ENCODE data around the gene FRAS1. TPM values are rescaled to one million over a fixed set of nuclear protein-coding genes. Genes with fewer than 3 reads are reported as not detected.
A peak's percentile ranks its signal among the peaks of the same experiment; 100 is the strongest.
"Not testable (repeated sequence)": the region's sequence is repeated elsewhere in the genome, so short reads cannot be mapped to it uniquely, and the experiment has no call there.

Gene FRAS1, protein sequence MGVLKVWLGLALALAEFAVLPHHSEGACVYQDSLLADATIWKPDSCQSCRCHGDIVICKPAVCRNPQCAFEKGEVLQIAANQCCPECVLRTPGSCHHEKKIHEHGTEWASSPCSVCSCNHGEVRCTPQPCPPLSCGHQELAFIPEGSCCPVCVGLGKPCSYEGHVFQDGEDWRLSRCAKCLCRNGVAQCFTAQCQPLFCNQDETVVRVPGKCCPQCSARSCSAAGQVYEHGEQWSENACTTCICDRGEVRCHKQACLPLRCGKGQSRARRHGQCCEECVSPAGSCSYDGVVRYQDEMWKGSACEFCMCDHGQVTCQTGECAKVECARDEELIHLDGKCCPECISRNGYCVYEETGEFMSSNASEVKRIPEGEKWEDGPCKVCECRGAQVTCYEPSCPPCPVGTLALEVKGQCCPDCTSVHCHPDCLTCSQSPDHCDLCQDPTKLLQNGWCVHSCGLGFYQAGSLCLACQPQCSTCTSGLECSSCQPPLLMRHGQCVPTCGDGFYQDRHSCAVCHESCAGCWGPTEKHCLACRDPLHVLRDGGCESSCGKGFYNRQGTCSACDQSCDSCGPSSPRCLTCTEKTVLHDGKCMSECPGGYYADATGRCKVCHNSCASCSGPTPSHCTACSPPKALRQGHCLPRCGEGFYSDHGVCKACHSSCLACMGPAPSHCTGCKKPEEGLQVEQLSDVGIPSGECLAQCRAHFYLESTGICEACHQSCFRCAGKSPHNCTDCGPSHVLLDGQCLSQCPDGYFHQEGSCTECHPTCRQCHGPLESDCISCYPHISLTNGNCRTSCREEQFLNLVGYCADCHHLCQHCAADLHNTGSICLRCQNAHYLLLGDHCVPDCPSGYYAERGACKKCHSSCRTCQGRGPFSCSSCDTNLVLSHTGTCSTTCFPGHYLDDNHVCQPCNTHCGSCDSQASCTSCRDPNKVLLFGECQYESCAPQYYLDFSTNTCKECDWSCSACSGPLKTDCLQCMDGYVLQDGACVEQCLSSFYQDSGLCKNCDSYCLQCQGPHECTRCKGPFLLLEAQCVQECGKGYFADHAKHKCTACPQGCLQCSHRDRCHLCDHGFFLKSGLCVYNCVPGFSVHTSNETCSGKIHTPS (N-terminal part only)
- 163 and 166 TPM in 2 replicates for total RNA-seq
- long read RNA-seq, partial matches to known transcripts: 79 of 120 reads
- long read RNA-seq, other reads (novel, unspliced or antisense): 41 of 120 reads

GRCh38 chr4:78057135-78057599 lies at the start of gene FRAS1:
Gene FRAS1 (plus strand): TSS chr4:78057323. CDS start chr4:78058010, 687 bp downstream.
- peak; percentile 34 for TF ChIP-seq CTCF (IDR thresholded peaks at IDR 0.05; ENCODE audit: unreplicated experiment)
- peaks cover 10% of the 10 kb centered on the region for H3K4me1 Mint-ChIP-seq (ENCODE audit: low read depth)
- no peaks in the 10 kb centered on the region for H3K36me3 Mint-ChIP-seq (ENCODE audit: insufficient read depth)
- peak; percentile 55 for DNase-seq (ENCODE audit: low spot score, unreplicated experiment)
- peak within 1 kb of the TSS; percentile 92 for H3K27ac Mint-ChIP-seq
- no peaks in the 10 kb centered on the region for H3K9me3 Mint-ChIP-seq (ENCODE audit: low read depth)
- H3K27me3 Mint-ChIP-seq: peaks cover 3% of the 10 kb centered on the region
- H3K4me3 Mint-ChIP-seq (ENCODE audit: low read depth): peak within 1 kb of the TSS; percentile 88

DNA sequence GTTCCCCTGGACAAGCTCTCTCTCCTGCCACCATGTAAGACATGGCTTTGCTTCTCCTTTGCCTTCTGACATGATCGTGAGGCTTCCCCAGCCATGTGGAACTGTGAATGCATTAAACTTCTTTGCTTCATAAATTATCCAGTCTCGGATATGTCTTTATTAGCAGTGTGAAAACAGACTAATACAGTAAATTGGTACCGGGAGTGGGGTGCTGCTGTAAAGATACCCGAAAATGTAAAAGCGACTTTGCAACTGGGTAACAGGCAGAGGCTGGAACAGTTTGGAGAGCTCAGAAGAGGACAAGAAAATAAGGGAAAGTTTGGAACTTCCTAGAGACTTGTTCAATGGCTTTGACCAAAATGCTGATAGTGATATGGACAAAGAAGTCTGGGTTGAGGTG lies 46.1 kb upstream of the FRAS1 start:
- H3K27ac Mint-ChIP-seq: peak overlapping the region; percentile 12
- H3K4me1 Mint-ChIP-seq (ENCODE audit: low read depth): peaks cover 20% of the 10 kb centered on the region
- not testable (repeated sequence) for H3K4me3 Mint-ChIP-seq (ENCODE audit: low read depth); H3K27me3 Mint-ChIP-seq; H3K36me3 Mint-ChIP-seq (ENCODE audit: insufficient read depth); DNase-seq (ENCODE audit: low spot score, unreplicated experiment)
- peaks cover 15% of the 10 kb centered on the region for H3K9me3 Mint-ChIP-seq (ENCODE audit: low read depth)

DNA sequence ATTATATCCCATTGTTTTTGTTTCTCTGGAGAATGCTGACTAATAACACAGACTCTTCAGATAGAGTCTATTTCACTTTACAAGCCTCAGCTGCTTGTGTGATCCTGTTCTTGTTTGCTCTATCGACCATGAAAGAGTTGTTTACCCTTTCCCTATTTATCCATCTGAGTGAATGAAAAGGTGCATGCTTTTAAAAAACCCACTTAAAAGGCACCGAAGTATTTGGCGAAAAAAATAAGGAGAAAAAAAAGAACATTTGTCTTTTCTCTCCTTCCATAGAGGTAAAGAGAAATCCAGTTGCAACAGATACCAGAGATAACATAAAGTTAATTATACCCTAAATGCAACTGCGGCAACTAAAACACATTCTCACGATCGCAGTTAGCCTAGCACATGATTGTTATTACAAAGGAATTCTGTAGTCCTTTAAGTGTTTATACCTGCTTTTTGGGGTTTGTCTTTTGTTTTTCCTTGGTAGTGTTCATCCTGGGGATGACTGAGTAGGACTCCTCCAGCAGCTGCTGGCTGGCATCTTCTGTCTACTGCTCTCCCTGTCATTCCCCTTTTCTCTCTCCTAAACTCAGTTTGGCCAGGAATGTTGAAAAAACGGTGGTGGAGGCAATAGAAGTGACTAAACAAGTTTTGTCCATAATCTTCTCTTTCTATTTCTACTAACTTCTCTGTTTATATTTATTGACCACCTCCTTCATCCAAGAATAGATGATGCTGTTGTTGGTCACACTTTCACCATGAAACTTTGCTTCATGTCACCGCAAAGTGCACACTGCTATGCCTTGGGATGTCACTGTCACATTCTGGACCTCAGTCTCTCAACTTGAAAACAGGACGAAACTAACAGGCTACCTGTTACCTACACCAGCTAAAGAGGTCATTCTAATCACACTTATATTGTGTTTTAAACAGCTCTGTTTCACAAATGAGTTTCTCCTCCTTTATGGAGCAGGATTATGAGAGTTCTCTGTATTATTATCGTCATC lies 41.9 kb upstream of the FRAS1 start:
- H3K4me1 Mint-ChIP-seq (ENCODE audit: low read depth): peaks cover 40% of the 10 kb centered on the region
- peak overlapping the region; percentile 92 for H3K27ac Mint-ChIP-seq
- H3K4me3 Mint-ChIP-seq (ENCODE audit: low read depth): peak overlapping the region; percentile 43
- H3K36me3 Mint-ChIP-seq (ENCODE audit: insufficient read depth): peaks cover 4% of the 10 kb centered on the region
- H3K9me3 Mint-ChIP-seq (ENCODE audit: low read depth): peaks cover 10% of the 10 kb centered on the region
- no peak for TF ChIP-seq CTCF (IDR thresholded peaks at IDR 0.05; ENCODE audit: unreplicated experiment)
- no peaks in the 10 kb centered on the region for H3K27me3 Mint-ChIP-seq
- DNase-seq (ENCODE audit: low spot score, unreplicated experiment): no peak

GRCh38 chr4:78018271-78019049 lies 38.7 kb upstream of the FRAS1 start:
- H3K27me3 Mint-ChIP-seq: no peaks in the 10 kb centered on the region
- no peaks in the 10 kb centered on the region for H3K9me3 Mint-ChIP-seq (ENCODE audit: low read depth)
- peaks cover 61% of the 10 kb centered on the region for H3K4me1 Mint-ChIP-seq (ENCODE audit: low read depth)
- H3K27ac Mint-ChIP-seq: peak overlapping the region; percentile 77
- no peak for TF ChIP-seq CTCF (IDR thresholded peaks at IDR 0.05; ENCODE audit: unreplicated experiment)
- no peak for DNase-seq (ENCODE audit: low spot score, unreplicated experiment)
- H3K36me3 Mint-ChIP-seq (ENCODE audit: insufficient read depth): no peaks in the 10 kb centered on the region
- no peak overlapping the region for H3K4me3 Mint-ChIP-seq (ENCODE audit: low read depth)

All from progenitor cell of endocrine pancreas (in vitro differentiated cells).